Right atrium auricular region (tissue), 2 donors: ENCODE data around the gene FABP7. TPM values are rescaled to one million over a fixed set of nuclear protein-coding genes. Genes with fewer than 3 reads are reported as not detected.
"Not testable (repeated sequence)": the region's sequence is repeated elsewhere in the genome, so short reads cannot be mapped to it uniquely, and the experiment has no call there.

Experiments used
- DNase-seq: peaks from one replicate; pipeline ENCODE4 v3.0.0-alpha.2; 2019; ENCODE audit warnings: low spot score
- H3K27ac ChIP-seq, 2 donors: fragments of 200-600 bp; sonication (generic); 1 replicate in 1 of 2; 2 replicates in 1 of 2; pipeline ENCODE4 v1.5.1; 2016 to 2019
- H3K27me3 ChIP-seq, 2 donors: fragments of 200-600 bp; sonication (generic); one replicate each; pipeline versions ENCODE4 v1.5.1 to v1.6.0; 2017 to 2019
- H3K36me3 ChIP-seq: fragments of 200-600 bp; sonication (generic); one replicate; pipeline ENCODE4 v1.5.1; 2016
- H3K4me1 ChIP-seq, 2 donors: fragments of 200-600 bp; sonication (generic); one replicate each; pipeline versions ENCODE4 v1.5.1 to v1.6.0; 2017 to 2019
- H3K4me3 ChIP-seq, 2 donors: fragments of 200-600 bp; sonication (generic); 1 replicate in 1 of 2; 2 replicates in 1 of 2; pipeline ENCODE4 v1.5.1; 2017 to 2019; ENCODE audit warnings: mild to moderate bottlenecking in 1 of 2, moderate library complexity in 1 of 2
- H3K9me3 ChIP-seq, 2 donors: fragments of 200-600 bp; sonication (generic); one replicate each; pipeline ENCODE4 v1.5.1; 2019
- CTCF ChIP-seq, 2 donors: fragments of 200-600 bp; sonication (generic); IDR thresholded peaks; one replicate each; pipeline ENCODE4 v1.5.1; 2019; ENCODE audit warnings: antibody characterized with exemption in 2 of 2
- total RNA-seq, 2 donors: library from RNA; depleted of rRNA; stranded (reverse); fragments of >200 nt; gene quantifications; one replicate each; pipeline ENCODE4 v1.1.0, GENCODE V29; 2016

The FABP7 gene
- total RNA-seq, 2 donors from 2014 or later: 0.52 TPM; not detected in 1

GRCh38 chr6:122746688-122747087 is 32.8 kb upstream of the FABP7 start:
- Histone ChIP-seq H3K27me3 (no peaks in the 10 kb centered on the region), H3K4me1 (no peaks in the 10 kb centered on the region), H3K4me3 (no peak overlapping the region), H3K27ac (no peak overlapping the region), H3K9me3 (no peaks in the 10 kb centered on the region), H3K36me3 (no peaks in the 10 kb centered on the region)
- DNase-seq: no peak
- TF ChIP-seq CTCF (IDR thresholded peaks at IDR 0.05): no peak

DNA sequence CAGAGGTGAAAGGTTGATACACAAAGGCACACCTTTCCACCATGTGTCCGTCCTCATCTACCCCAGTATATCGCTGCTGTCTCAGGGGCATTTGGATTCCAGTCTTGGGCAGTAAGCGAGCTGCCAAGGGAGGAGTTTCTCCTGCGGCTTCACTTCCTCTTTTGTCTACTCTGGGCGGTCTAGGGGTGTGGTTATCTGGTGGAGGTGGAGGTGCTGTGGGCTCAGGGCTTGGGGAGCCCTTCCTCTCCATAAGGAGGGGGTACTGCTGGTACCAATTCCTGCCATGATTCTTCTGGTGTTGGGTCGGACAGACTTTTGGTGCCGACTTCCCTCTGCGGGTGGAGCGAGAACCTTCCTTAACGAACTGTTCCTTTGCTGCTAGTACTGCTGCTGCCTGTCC is 31.9 kb upstream of the FABP7 start:
- no peak for DNase-seq
- Histone ChIP-seq H3K27me3 (no peaks in the 10 kb centered on the region), H3K9me3 (no peaks in the 10 kb centered on the region), H3K36me3 (no peaks in the 10 kb centered on the region), H3K27ac (no peak overlapping the region), H3K4me1 (no peaks in the 10 kb centered on the region), H3K4me3 (no peak overlapping the region)
- TF ChIP-seq CTCF (IDR thresholded peaks at IDR 0.05): no peak

DNA sequence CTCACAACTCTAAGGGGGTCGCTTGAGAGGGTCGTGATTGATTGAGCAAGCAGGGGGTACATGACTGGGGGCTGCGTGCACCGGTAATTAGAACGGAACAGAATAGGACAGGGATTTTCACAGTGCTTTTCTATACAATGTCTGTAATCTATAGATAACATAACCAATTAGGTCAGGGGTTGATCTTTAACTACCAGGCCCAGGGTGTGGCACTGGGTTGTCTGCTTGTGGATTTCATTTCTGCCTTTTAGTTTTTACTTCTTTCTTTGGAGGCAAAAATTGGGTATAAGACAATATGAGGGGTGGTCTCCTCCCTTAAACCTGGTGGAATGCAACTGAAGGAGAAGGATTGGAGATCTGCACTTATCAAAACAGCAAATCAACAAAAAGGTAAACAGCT is 30.6 kb upstream of the FABP7 start:
- H3K9me3 ChIP-seq, H3K4me3 ChIP-seq, H3K27ac ChIP-seq, H3K27me3 ChIP-seq, H3K36me3 ChIP-seq, H3K4me1 ChIP-seq, DNase-seq: not testable (repeated sequence)

GRCh38 chr6:122749451-122750050 is 30.0 kb upstream of the FABP7 start:
- DNase-seq: no peak
- Histone ChIP-seq H3K4me3 (no peak overlapping the region), H3K27ac (no peak overlapping the region), H3K9me3 (no peaks in the 10 kb centered on the region), H3K4me1 (no peaks in the 10 kb centered on the region), H3K36me3 (no peaks in the 10 kb centered on the region), H3K27me3 (no peaks in the 10 kb centered on the region)
- TF ChIP-seq CTCF (IDR thresholded peaks at IDR 0.05): no peak

DNA sequence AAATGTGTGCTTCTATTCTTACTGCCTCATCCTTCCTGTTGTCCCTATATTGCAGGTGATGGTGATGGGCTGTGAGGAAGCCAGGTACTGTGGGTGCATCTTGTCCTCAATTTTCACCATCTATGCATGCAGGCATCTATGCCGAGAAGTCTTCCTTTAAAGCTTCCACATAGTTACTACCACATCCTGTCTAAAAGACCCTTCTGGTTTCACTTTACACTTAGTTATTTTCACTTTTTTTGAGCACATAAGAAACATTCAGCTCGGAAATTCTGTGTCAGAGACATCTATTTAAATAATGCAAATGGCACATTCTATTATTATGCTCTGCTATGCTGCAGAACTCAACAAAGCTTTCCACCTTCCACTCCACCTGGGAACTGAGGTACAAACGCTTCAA is 28.2 kb upstream of the FABP7 start:
- TF ChIP-seq CTCF (IDR thresholded peaks at IDR 0.05): no peak
- Histone ChIP-seq H3K27ac (no peak overlapping the region), H3K4me1 (no peaks in the 10 kb centered on the region), H3K9me3 (no peaks in the 10 kb centered on the region), H3K36me3 (no peaks in the 10 kb centered on the region), H3K4me3 (no peak overlapping the region), H3K27me3 (no peaks in the 10 kb centered on the region)
- DNase-seq: no peak

GRCh38 chr6:122752459-122752858 is 27.1 kb upstream of the FABP7 start:
- no peak overlapping the region for H3K27ac ChIP-seq
- DNase-seq: no peak
- TF ChIP-seq CTCF (IDR thresholded peaks at IDR 0.05): no peak
- no peaks in the 10 kb centered on the region for H3K27me3 ChIP-seq
- H3K9me3 ChIP-seq: no peaks in the 10 kb centered on the region
- no peak overlapping the region for H3K4me3 ChIP-seq
- H3K36me3 ChIP-seq: no peaks in the 10 kb centered on the region
- H3K4me1 ChIP-seq: no peaks in the 10 kb centered on the region
